ENCODE data around the gene MTREX. TPM values are rescaled to one million over a fixed set of nuclear protein-coding genes. Genes with fewer than 3 reads are reported as not detected.

Gene MTREX
- total RNA-seq (2021; fragmentation: NEBNext Ultra II Directional; extraction: Animal tissue kit (Norgen Biotek cat#: 25700)) (129 and 130 TPM in 2 replicates), polyA plus RNA-seq (2011; rRNA removed) (11.2 and 16.0 TPM in 2 replicates), polyA minus RNA-seq (2011; rRNA and poly(A)+ RNA removed) (38.1 and 70.3 TPM in 2 replicates)
- polyA plus RNA-seq (2011; cell fraction: cytosol; rRNA removed) = 45.3 TPM
- polyA plus RNA-seq (2011; cell fraction: nucleus; rRNA removed) = 12.2 TPM
- polyA plus RNA-seq (2012, experiment 1 of 2) = 49.6 to 87.8 TPM (median 51.7 TPM) in 4 replicates
- polyA plus RNA-seq (2012, experiment 2 of 2) = 3.4 TPM
- 51.3 TPM for polyA plus RNA-seq (2013, experiment 1 of 2)
- polyA plus RNA-seq (2013, experiment 2 of 2) = 53.3 TPM
- polyA minus RNA-seq (2011; cell fraction: cytosol; rRNA and poly(A)+ RNA removed) = 59.3 TPM
- 71.7 TPM for polyA minus RNA-seq (2011; cell fraction: nucleus; rRNA and poly(A)+ RNA removed)
- long read RNA-seq, experiment 1, full-length matches to known transcripts = 2 of 82 reads
- long read RNA-seq, experiment 1, partial matches to known transcripts = 59 of 82 reads
- long read RNA-seq, experiment 1, other reads (novel, unspliced or antisense) = 21 of 82 reads
- long read RNA-seq, experiment 2, full-length matches to known transcripts = 43 of 64 reads
- long read RNA-seq, experiment 2, partial matches to known transcripts = 12 of 64 reads
- long read RNA-seq, experiment 2, other reads (novel, unspliced or antisense) = 9 of 64 reads

DNA sequence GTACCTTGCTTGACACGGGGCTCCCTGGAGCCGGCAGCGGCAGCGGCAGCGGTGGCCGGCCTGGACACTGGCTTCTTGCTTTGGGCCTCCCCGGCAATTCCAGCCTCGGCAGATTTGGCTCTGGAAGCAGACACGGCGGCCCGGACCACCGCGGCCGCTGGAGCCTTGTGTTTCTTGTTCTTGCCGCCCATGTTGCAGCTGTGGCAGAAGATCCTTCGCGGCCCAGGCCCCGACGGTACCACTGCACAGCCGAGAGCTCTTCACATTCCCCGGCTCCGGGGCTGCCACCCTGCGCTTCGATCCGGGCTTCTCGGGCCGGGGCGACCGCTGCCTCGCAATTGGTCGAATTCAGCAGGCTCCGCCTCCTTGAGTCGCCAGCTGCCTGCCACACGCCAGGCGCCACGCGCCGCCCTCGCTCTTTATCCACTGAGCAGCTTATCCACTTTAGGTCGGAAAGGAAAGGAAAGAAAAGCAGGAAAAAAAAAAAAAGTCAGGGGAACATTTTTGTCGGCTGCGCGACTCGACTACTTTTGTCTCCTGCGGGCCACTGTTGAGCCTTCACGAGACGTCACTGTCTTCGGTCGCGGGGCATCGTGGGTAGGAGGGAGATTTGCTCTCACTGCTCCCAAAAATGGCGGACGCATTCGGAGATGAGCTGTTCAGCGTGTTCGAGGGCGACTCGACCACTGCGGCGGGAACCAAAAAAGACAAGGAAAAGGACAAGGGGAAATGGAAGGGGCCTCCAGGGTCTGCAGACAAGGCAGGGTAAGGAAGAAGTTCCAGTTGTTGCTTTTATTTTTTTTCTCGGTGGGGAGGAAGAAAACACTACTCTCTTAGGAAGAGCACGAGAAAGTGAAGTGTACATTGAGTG, at the start of gene MTREX, which contains the start of gene DHX29:
Gene MTREX (plus strand): TSS at position 607 of the 871 bp plus-strand sequence. CDS start 25 bp downstream, at position 632.
Gene DHX29 (minus strand): TSS at position 312 of the 871 bp plus-strand sequence. CDS start 121 bp downstream, at position 191.
- no peak within 1 kb of the TSS for H4K91ac ChIP-seq (replicated peaks; ENCODE audit: insufficient read length, low read length)
- H4K8ac ChIP-seq (ENCODE audit: extremely low read depth, insufficient read depth, low read length) = peak within 1 kb of the TSS; percentile 51
- H3K56ac ChIP-seq (replicated peaks; ENCODE audit: insufficient read length, low read depth, low read length) = peak within 1 kb of the TSS; percentile 95
- H2BK15ac ChIP-seq (ENCODE audit: low read length) = no peak within 1 kb of the TSS
- H3K4me2 ChIP-seq (ENCODE audit: insufficient read depth in 1 of 2, low read depth in 2 of 2, low read length in 2 of 2) = peak within 1 kb of the TSS; percentile 72 to 92
- H3K23me2 ChIP-seq (ENCODE audit: low read depth, low read length) = peaks cover 6% of the 10 kb centered on the region
- H4K20me1 ChIP-seq (replicated peaks in 1 of 2; ENCODE audit: control insufficient read depth in 1 of 2, insufficient read depth in 2 of 2, low read length in 2 of 2) = peaks cover 0 to 4% of the 10 kb centered on the region in 2 experiments
- no peak within 1 kb of the TSS for H2BK20ac ChIP-seq (ENCODE audit: low read length)
- no peaks in the 10 kb centered on the region for H3K9me3 ChIP-seq (ENCODE audit: insufficient read depth in 2 of 2, low read depth in 1 of 2, low read length in 1 of 2)
- H2AK5ac ChIP-seq (ENCODE audit: low read depth, low read length) = no peak within 1 kb of the TSS
- no peaks in the 10 kb centered on the region for H3K27me3 ChIP-seq (replicated peaks in 1 of 4; ENCODE audit: control insufficient read depth in 3 of 4, extremely low read depth in 1 of 4, insufficient read depth in 3 of 4, low read length in 3 of 4)
- H3K18ac ChIP-seq (ENCODE audit: extremely low read depth, low read length) = peak within 1 kb of the TSS; percentile 75; the same call in 1 of the 2 replicates
- no peak within 1 kb of the TSS for H3K23ac ChIP-seq (ENCODE audit: insufficient read length)
- H2BK12ac ChIP-seq (ENCODE audit: low read depth, low read length) = peak within 1 kb of the TSS; percentile 69; the same call in 1 of the 2 replicates
- peak within 1 kb of the TSS; percentile 88 for H2BK5ac ChIP-seq (ENCODE audit: low read depth, low read length)
- no peak within 1 kb of the TSS for H3K4ac ChIP-seq (replicated peaks; ENCODE audit: insufficient read length, low read depth, low read length)
- ChIA-PET POLR2A (ENCODE audit: partially characterized antibody) (interaction anchor here (0.7 to 1.8 kb wide), 10 partner anchors 9 to 407 kb away, joined by 3 to 8 read pairs (median 3); partner anchors contain the start of gene CCNO), CTCF (ENCODE audit: partially characterized antibody) (interaction anchor here (0.5 to 1.0 kb wide), 3 partner anchors 20 to 900 kb away, joined by 3 read pairs; no protein-coding TSS in a partner anchor)
- H3K36me3 ChIP-seq (ENCODE audit: control insufficient read depth in 2 of 4, insufficient read depth in 4 of 4, low read length in 3 of 4) = peaks cover 0 to 4% (median 0%) of the 10 kb centered on the region in 4 experiments; a peak in 1 of 8 replicates
- peak within 1 kb of the TSS; percentile 88 for H4K5ac ChIP-seq (ENCODE audit: insufficient read length, low read depth, low read length)
- no peak within 1 kb of the TSS for H3K14ac ChIP-seq (ENCODE audit: insufficient read length)
- peak within 1 kb of the TSS; percentile 90 for H3K27ac ChIP-seq (ENCODE audit: low read depth, low read length)
- H3K79me1 ChIP-seq (ENCODE audit: low read depth, low read length) = peaks cover 6% of the 10 kb centered on the region
- H3K4me1 ChIP-seq (replicated peaks in 1 of 4; ENCODE audit: control insufficient read depth in 3 of 4, insufficient read depth in 4 of 4, low read length in 3 of 4) = peaks cover 0 to 2% (median 2%) of the 10 kb centered on the region in 4 experiments; a peak in 4 of 7 replicates
- peak within 1 kb of the TSS; percentile 79 to 88 (median 85) for H3K4me3 ChIP-seq (ENCODE audit: extremely low read depth in 1 of 4, insufficient read depth in 2 of 4, low read depth in 3 of 4, low read length in 4 of 4)
- no peak within 1 kb of the TSS for H2BK120ac ChIP-seq (replicated peaks; ENCODE audit: low read depth, low read length)
- peaks cover 18 to 86% of the 10 kb centered on the region in 2 experiments for H3K79me2 ChIP-seq (ENCODE audit: control insufficient read depth in 1 of 2, insufficient read depth in 2 of 2, low read length in 2 of 2)
- 2% methylated on average over 59 of the region's 62 CpGs; no CpG with 5 or more reads in 1 of the 2 experiments for WGBS, 2 experiments (ENCODE audit: extremely low coverage in 1 of 2, insufficient coverage in 1 of 2, insufficient read length in 1 of 2, insufficient replicate concordance in 2 of 2, low coverage in 1 of 2, low lambda C conversion rate in 2 of 2, missing lambda C conversion rate in 1 of 2)
- FAIRE-seq (no peak), DNase-seq (ENCODE audit: low read depth in 1 of 2, low spot score in 2 of 2) (peak; percentile 59 to 93)
- peak within 1 kb of the TSS; percentile 80 to 96 (median 94) for H3K9ac ChIP-seq (replicated peaks in 1 of 4; ENCODE audit: extremely low read depth in 1 of 4, low read depth in 3 of 4, low read length in 3 of 4)
- H2AFZ ChIP-seq (ENCODE audit: low read length) = peak within 1 kb of the TSS; percentile 66
- TF ChIP-seq HDAC2 (IDR thresholded peaks at IDR 0.05; ENCODE audit: borderline replicate concordance in 1 of 2, low read depth in 2 of 2, low read length in 2 of 2) = no peak
- TF ChIP-seq KDM4A (IDR thresholded peaks at IDR 0.05; ENCODE audit: low read depth, low read length, severe bottlenecking) = peak; percentile 92
- TF ChIP-seq CHD2 (IDR thresholded peaks at IDR 0.05; ENCODE audit: low read length) = no peak; the same call in 1 of the 2 replicates
- peak; percentile 40 for TF ChIP-seq SAP30 (IDR thresholded peaks at IDR 0.05; ENCODE audit: insufficient read depth, insufficient replicate concordance, low read length)
- TF ChIP-seq, protein P1, sequence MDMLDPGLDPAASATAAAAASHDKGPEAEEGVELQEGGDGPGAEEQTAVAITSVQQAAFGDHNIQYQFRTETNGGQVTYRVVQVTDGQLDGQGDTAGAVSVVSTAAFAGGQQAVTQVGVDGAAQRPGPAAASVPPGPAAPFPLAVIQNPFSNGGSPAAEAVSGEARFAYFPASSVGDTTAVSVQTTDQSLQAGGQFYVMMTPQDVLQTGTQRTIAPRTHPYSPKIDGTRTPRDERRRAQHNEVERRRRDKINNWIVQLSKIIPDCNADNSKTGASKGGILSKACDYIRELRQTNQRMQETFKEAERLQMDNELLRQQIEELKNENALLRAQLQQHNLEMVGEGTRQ (IDR thresholded peaks at IDR 0.05; ENCODE audit: low read length) = 0 out of 2 replicates have a peak, but pooled peaks have one; percentile 27
